ENCODE data around the gene BLTP1. TPM values are rescaled to one million over a fixed set of nuclear protein-coding genes. Genes with fewer than 3 reads are reported as not detected.

Gene BLTP1, protein sequence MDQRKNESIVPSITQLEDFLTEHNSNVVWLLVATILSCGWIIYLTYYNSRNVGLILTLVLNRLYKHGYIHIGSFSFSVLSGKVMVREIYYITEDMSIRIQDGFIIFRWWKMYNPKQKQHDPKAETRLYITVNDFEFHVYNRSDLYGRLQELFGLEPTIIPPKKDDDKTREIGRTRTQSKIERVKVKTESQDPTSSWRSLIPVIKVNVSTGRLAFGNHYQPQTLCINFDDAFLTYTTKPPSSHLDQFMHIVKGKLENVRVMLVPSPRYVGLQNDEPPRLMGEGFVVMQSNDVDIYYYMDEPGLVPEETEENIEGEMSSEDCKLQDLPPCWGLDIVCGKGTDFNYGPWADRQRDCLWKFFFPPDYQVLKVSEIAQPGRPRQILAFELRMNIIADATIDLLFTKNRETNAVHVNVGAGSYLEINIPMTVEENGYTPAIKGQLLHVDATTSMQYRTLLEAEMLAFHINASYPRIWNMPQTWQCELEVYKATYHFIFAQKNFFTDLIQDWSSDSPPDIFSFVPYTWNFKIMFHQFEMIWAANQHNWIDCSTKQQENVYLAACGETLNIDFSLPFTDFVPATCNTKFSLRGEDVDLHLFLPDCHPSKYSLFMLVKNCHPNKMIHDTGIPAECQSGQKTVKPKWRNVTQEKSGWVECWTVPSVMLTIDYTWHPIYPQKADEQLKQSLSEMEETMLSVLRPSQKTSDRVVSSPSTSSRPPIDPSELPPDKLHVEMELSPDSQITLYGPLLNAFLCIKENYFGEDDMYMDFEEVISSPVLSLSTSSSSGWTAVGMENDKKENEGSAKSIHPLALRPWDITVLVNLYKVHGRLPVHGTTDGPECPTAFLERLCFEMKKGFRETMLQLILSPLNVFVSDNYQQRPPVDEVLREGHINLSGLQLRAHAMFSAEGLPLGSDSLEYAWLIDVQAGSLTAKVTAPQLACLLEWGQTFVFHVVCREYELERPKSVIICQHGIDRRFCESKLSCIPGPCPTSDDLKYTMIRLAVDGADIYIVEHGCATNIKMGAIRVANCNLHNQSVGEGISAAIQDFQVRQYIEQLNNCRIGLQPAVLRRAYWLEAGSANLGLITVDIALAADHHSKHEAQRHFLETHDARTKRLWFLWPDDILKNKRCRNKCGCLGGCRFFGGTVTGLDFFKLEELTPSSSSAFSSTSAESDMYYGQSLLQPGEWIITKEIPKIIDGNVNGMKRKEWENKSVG (N-terminal part only)
- total RNA-seq: 224 TPM

DNA sequence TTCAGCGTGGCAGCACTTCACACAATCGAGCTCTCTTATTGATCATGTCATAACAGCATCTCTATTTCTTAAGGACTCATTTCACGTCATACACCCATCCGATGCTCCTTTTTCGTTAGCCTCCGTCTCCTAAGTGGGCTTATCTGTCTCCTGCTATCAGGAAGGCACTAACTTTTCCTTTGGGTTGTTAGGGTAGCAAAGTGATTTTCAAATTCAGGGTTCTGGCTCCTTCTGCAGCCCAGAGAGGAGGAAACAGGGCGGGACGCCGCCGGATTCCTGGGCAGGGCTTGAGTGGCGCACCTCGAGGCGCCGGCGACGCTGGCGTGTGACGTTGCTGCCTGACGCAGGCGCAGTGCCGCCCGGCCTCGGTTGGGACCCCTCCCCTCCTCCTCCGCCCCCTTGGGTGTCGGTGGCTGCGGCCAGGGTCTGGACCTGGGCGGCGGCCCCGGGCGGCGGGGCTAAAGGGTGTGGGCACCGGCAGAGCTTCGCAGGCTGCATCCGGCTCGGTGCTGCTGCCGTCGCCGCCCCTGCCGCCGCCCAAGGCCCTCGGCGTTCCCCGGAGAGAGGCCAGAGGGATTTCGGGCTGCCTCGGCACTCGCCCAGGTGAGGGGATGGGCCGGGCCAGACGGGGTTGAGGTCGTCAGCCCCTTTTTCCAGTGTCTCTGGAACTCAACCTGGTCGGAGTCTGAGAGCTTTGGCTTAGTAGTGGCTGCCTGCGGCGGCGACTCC, at the start of gene BLTP1:
TSS of gene BLTP1 (plus strand) at position 350 of the 729 bp plus-strand sequence. CDS start 18,317 bp downstream, outside the sequence.

Other genes with a start within 250 kb of the BLTP1 start
- 5.3 TPM for gene TRPC3, start 200.3 kb upstream of the BLTP1 start, total RNA-seq
- gene ADAD1, start 226.7 kb downstream of the BLTP1 start, total RNA-seq: not detected